ENCODE measurements around the gene CTRL.
"Not testable (repeated sequence)": the region's sequence is repeated elsewhere in the genome, so short reads cannot be mapped to it uniquely, and the experiment has no call there.

The CTRL gene

DNA sequence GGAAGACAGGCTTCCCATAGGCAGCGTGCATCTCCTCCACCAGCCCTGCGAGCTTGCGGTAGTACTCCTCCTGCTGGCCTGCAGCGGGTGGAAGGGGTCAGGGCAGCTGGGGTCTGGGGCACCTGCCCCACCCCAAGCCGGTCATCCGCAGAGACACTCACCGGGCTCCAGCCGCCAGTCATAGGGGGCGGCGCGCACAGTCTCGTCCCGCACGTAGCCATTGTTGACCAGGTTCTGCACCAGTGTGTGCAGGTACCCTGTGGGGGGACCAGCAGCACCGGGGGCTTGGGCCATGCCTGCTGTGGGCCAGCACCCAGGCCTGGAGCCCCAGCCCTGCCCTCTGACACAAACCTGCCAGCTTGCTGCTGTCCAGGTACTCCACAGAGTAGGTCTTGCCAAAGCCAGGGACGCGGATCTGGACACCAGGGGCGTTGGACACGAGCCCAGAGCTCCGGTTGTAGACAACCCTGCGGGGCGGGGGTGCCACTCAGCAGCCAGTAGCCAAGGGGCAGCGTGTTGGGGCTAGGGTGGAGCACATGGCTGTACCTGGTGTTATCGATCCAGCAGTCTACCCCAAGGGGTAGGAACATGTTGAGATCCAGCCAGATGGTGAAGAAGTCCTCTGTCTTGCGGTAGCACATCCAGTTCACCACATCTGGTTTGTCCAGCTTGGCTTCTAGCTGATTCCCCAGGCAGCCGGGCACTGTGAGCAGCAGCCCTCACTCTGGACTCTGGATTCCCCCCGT, 11.0 kb upstream of the CTRL start:
- Histone ChIP-seq H3K4me3 (ENCODE audit: low read depth, low read length) (no peak overlapping the region), H3K9me3 (no peaks in the 10 kb centered on the region), H3K4me1 (peaks cover 7% of the 10 kb centered on the region), H3K36me3 (no peaks in the 10 kb centered on the region), H3K27me3 (no peaks in the 10 kb centered on the region)
- TF ChIP-seq, protein P1, sequence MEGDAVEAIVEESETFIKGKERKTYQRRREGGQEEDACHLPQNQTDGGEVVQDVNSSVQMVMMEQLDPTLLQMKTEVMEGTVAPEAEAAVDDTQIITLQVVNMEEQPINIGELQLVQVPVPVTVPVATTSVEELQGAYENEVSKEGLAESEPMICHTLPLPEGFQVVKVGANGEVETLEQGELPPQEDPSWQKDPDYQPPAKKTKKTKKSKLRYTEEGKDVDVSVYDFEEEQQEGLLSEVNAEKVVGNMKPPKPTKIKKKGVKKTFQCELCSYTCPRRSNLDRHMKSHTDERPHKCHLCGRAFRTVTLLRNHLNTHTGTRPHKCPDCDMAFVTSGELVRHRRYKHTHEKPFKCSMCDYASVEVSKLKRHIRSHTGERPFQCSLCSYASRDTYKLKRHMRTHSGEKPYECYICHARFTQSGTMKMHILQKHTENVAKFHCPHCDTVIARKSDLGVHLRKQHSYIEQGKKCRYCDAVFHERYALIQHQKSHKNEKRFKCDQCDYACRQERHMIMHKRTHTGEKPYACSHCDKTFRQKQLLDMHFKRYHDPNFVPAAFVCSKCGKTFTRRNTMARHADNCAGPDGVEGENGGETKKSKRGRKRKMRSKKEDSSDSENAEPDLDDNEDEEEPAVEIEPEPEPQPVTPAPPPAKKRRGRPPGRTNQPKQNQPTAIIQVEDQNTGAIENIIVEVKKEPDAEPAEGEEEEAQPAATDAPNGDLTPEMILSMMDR (IDR thresholded peaks at IDR 0.05; ENCODE audit: low read depth, low read length), result no peak
- peak; percentile 24 for DNase-seq

DNA sequence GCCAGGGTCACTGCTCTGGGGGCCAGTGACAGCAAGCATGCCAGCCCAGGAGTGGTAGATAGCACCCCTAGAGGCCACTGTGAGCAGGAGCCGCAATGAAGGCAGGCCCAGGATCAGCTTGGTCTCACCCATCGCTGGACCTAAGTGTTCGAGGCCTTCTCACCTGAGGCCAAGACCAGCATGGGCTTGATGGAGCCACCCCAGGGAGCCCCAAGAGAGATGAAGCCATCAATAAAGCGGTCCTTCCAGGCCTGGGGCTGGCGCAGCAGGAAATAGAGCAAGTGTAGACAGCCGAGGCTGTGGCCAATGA, 10.5 kb upstream of the CTRL start:
- H3K36me3 ChIP-seq, result no peaks in the 10 kb centered on the region
- no peaks in the 10 kb centered on the region for H3K9me3 ChIP-seq

DNA sequence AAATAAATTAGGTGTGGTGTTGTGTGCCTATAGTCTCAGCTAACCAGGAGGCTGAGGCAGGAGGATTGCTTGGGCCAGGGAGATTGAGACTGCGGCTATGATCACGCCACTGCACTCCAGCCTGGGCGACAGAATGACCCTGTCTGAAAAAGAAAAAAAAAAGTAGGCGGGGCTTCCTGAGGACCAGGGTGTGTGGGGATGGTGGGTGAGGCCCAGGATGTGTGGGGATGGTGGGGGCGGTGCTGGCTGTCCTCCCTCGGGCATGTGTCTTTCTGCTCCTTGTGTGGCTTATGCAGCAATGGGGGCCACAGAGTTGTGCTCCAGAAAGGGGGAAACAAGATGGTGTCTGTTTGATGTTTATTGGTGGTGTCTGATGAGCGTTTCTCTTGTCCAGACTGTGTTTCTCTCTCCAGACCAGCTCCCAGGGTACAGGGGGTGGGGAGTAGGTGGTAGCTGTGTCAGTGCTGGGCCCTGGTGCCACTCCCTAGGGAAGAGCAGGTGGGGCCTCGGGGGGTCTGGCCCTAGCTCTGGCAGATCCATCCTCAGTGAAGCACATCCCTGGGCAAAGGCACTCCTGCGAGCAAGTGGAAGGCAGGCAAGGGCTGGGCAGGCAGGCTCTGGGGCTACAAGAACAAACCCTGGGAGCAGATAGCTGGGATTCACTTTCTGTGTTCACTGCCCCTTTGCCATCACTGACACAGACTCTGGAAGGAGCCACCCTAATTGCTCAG, 10.0 kb upstream of the CTRL start:
- H3K9me3 ChIP-seq, result no peaks in the 10 kb centered on the region
- peaks cover 7% of the 10 kb centered on the region for H3K4me1 ChIP-seq
- H3K36me3 ChIP-seq, result no peaks in the 10 kb centered on the region
- H3K4me3 ChIP-seq (ENCODE audit: low read depth, low read length), result no peak overlapping the region
- H3K27me3 ChIP-seq, result no peaks in the 10 kb centered on the region
- TF ChIP-seq, protein P1 (IDR thresholded peaks at IDR 0.05; ENCODE audit: low read depth, low read length), result no peak
- DNase-seq, result peak; percentile 69

More for the DNA sequence above, 10.5 kb upstream of the CTRL start:
- DNase-seq, result peak; percentile 61
- H3K4me1 ChIP-seq, result peaks cover 7% of the 10 kb centered on the region
- H3K4me3 ChIP-seq (ENCODE audit: low read depth, low read length), result no peak overlapping the region
- TF ChIP-seq, protein P1 (IDR thresholded peaks at IDR 0.05; ENCODE audit: low read depth, low read length), result peak; percentile 90
- H3K27me3 ChIP-seq, result no peaks in the 10 kb centered on the region

DNA sequence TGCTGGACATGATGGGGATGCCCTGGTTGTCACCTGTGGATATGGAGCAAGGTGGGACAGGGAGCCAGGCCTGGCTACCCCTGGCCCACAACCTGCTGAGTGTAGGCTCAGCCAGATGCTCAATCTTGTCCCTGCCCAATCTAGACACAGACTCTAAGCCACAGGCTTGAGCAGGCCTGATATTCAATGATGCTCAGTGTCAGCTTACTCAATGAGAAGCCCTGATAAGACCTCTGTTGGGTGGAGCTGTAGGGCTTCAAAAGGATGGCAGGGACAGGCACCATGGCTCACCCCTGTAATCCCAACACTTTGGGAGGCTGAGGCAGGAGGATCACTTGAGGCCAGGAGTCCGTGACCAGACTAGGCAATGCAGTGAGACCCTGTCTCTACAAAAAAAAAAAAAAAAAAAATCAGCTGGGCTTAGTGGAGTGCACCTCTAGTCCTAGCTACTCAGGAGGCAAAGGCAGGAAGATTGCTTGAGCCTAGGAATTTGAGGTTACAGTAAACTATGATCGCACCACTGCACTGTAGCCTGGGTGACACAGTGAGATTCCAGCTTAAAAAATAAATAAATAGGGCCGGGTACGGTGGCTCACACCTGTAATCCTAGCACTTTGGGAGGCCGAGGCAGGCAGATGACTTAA, 8.9 kb upstream of the CTRL start:
- Histone ChIP-seq H3K4me1 (peaks cover 7% of the 10 kb centered on the region), H3K27me3 (no peaks in the 10 kb centered on the region), H3K9me3 (no peaks in the 10 kb centered on the region), H3K4me3 (ENCODE audit: low read depth, low read length) (no peak overlapping the region), H3K36me3 (no peaks in the 10 kb centered on the region)
- TF ChIP-seq, protein P1 (IDR thresholded peaks at IDR 0.05; ENCODE audit: low read depth, low read length), result no peak
- no peak for DNase-seq

DNA sequence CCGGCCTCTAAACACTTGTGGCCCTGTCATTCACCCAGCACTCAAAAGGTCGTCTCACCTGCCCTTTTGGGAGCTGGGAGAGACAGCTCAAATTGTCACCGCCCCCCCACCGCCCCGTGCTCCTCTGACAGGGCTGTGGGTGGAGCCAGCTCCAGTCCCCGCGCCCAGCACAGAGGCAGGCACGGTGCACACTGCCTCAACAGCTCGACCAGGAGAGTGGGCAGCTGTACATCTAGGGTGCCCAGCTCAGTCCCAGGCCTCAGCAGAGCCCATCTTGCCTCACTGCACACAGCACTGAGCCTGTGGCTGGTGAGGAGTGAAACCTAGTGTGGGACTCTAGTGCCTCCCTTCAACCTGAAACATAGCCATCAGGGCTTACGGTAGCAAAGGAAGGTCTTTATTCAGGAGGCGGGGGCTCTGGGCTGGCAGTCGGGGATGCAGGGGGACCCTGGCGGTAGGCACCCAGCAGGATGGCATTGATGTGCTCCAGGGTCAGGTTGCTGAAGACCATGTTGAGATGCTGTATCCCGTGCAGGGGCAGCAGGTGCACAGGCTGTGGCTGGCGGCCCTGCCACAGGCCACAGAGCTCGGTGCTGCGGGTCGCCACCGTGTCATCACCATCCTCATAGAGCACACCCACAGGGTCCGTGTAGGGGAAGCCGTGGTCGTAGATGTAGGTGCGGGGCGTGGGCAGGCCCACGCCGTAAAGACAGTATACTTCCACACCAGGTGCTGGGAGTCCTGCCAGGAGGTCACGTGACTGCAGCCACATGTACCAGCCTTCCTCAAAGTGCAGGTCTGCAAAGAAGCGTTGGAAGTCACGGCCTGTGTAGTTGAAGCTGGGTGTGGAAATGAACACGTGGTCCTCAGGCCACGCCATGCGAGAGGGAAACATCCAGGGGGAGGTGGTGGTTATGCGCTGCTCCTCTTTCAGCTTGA, 8.1 kb upstream of the CTRL start:
- TF ChIP-seq, protein P1 (IDR thresholded peaks at IDR 0.05; ENCODE audit: low read depth, low read length), result no peak
- Histone ChIP-seq H3K4me1 (peaks cover 7% of the 10 kb centered on the region), H3K4me3 (ENCODE audit: low read depth, low read length) (no peak overlapping the region), H3K27me3 (no peaks in the 10 kb centered on the region), H3K9me3 (no peaks in the 10 kb centered on the region), H3K36me3 (no peaks in the 10 kb centered on the region)
- DNase-seq, result no peak

DNA sequence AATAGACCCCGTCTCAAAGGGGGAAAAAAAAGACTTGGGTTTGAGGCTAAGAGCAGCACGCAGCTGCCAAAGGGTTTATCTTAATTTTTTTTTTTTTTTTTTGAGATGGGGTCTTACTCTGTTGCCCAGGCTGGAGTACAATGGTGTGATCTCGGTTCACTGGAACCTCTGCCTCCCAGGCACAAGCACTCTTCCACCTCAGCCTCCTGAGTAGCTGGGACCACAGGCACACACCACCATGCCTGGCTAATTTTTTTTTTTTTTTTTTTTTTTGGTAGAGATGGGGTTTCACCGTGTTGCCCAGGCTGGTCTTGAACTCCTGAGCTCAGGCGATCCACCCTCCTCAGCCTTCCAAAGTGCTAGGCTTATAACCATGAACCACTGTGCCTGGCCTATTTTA, 6.1 kb upstream of the CTRL start:
- not testable (repeated sequence) for H3K27me3 ChIP-seq; DNase-seq; H3K4me1 ChIP-seq; H3K4me3 ChIP-seq (ENCODE audit: low read depth, low read length); H3K36me3 ChIP-seq; H3K9me3 ChIP-seq
